ENCODE results near the gene DPF1.

Gene DPF1

DNA sequence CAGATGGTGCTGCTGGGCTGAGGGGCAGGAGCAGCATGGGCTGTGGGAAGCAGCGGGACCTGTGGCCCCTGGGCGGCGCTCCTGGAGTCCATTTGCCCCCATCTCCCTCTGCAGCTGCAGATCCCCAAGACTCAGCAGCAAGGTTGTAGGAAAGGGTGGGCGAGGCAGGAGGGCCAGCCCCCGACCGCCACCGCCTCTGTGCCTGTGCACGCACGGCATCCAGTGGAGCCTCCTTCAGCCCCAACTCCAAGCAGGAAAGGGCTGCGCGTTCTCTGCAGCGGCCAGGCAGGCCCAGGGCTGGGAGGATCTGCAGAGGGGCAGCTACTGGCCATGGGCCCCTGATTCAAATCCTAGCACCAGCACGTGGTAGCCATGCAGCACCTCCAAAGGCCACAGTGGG, 20.8 kb downstream of the DPF1 start:
- H3K36me3 ChIP-seq: peaks cover 59% of the 10 kb centered on the region
- no peaks in the 10 kb centered on the region for H3K4me1 ChIP-seq
- no peak overlapping the region for H3K9ac ChIP-seq
- no peak overlapping the region for H3K4me3 ChIP-seq
- peaks cover 4% of the 10 kb centered on the region; the same call in 1 of the 2 replicates for H4K20me1 ChIP-seq
- no peak for TF ChIP-seq Cebpa-rat (IDR thresholded peaks at IDR 0.05)
- H3K4me2 ChIP-seq: no peak overlapping the region
- H3K9me3 ChIP-seq: no peaks in the 10 kb centered on the region
- H3K27me3 ChIP-seq: peaks cover under 1% of the 10 kb centered on the region; the same call in 1 of the 2 replicates
- H3K27ac ChIP-seq: no peak overlapping the region

DNA sequence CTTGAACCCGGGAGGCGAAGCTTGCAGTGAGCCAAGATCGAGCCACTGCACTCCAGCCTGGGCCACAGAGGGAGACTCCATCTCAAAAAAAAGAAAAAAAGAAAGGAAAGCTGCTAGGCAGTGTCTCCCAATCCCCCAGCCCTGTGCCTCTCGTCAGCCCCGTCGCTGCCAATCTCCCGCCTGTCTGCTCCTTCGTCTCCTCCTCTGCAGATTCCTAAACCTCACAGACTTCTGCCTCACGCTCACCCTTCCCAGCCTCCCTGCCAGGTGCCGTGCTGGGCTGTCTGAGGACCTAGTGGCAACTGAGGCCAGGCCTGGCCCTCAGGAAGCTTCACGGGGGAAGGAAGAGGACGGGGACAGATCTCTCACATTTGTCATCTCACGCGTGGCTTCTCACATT, 21.5 kb downstream of the DPF1 start:
- Histone ChIP-seq H3K27me3 (no peaks in the 10 kb centered on the region), H3K4me1 (no peaks in the 10 kb centered on the region), H3K9me3 (no peaks in the 10 kb centered on the region), H4K20me1 (peaks cover 4% of the 10 kb centered on the region; the same call in 1 of the 2 replicates), H3K36me3 (peaks cover 63% of the 10 kb centered on the region), H3K4me2 (no peak overlapping the region), H3K27ac (no peak overlapping the region), H3K4me3 (no peak overlapping the region), H3K9ac (no peak overlapping the region)
- TF ChIP-seq Cebpa-rat (IDR thresholded peaks at IDR 0.05): no peak

DNA sequence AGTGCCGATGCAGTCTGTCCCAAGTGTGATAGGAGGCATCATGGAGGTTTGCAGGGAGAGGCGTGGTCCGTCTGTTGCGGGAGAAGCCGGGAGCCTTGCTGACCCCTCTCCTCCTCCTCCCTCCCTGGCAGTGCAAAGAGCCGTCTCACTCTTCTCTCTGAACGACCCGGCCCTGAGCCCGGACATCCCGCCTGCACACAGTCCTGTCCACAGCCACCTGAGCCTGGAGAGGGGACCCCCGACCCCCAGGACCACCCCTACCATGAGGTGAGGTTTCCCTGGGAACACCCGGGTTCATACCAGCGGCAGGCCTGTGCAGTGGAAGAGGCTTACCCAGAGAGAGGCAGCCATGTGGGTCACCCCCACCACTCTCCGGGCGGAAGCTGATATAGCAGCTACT, 22.3 kb downstream of the DPF1 start:
- no peak for TF ChIP-seq Cebpa-rat (IDR thresholded peaks at IDR 0.05)
- Histone ChIP-seq H3K9me3 (no peaks in the 10 kb centered on the region), H4K20me1 (peaks cover under 1% of the 10 kb centered on the region; the same call in 1 of the 2 replicates), H3K27me3 (no peaks in the 10 kb centered on the region), H3K27ac (no peak overlapping the region), H3K9ac (no peak overlapping the region), H3K4me1 (no peaks in the 10 kb centered on the region), H3K4me3 (no peak overlapping the region), H3K4me2 (no peak overlapping the region), H3K36me3 (peaks cover 65% of the 10 kb centered on the region)

DNA sequence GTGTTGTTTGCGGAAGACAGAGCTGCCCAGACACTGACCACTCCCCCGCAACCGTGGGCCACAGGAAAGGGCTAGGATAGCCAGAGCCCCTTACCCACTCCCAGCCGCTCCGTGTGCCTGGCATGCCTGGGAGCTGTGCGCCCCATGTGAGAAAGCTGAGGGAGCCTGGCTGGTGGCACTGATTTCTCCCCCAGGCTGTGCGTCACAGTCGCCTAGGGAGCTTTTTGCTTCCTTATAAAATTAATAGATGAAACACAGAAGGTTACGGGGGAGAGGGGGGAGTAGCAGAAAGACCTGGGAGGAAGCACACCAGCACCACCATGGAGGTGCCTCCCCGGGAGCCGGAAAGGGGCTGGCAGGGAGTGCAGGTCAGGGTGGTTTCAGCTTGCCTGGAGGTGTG, 24.7 kb downstream of the DPF1 start:
- H3K4me1 ChIP-seq: no peaks in the 10 kb centered on the region
- H3K9me3 ChIP-seq: no peaks in the 10 kb centered on the region
- no peak for TF ChIP-seq Cebpa-rat (IDR thresholded peaks at IDR 0.05)
- no peaks in the 10 kb centered on the region for H3K27me3 ChIP-seq
- H3K36me3 ChIP-seq: peaks cover 71% of the 10 kb centered on the region
- H3K4me2 ChIP-seq: no peak overlapping the region
- H3K9ac ChIP-seq: no peak overlapping the region
- H3K27ac ChIP-seq: no peak overlapping the region
- no peaks in the 10 kb centered on the region for H4K20me1 ChIP-seq
- H3K4me3 ChIP-seq: no peak overlapping the region

DNA sequence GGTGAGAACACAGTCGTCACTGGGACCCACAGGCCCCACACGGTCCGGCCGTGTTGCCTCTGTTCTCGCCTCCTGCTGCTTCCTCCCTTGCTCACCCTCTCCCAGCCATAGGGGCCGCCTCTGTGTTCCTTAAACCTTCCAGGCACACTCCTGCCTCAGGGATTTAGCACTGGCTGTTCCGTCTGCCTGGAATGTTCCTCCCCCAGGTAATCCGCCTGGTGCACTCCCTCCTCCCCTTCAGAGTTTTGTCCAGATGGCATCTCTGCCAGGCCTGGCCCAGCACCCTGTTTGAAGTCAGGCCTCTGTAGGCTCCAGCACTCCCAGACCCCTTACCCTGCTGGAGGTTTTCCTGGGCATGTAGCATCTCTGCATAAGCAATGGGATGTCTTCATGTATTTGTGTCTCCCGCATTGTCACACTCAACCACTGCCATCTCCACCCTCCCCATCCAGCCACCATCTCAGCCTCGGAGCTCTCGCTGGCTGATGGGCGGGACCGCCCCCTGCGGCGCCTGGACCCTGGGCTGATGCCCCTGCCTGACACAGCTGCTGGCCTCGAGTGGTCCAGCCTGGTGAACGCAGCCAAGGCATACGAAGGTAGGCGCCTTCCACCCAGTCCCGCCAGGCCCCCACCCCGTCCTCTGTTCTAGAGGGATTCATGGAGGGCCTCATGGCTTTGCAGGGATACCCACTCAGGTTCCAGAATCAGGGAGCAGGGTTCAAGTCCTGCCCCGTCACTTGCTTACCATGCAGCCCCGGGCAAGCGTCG, 25.9 kb downstream of the DPF1 start:
- H3K9ac ChIP-seq: no peak overlapping the region
- H3K4me2 ChIP-seq: no peak overlapping the region
- no peaks in the 10 kb centered on the region for H3K27me3 ChIP-seq
- H3K4me3 ChIP-seq: no peak overlapping the region
- H3K4me1 ChIP-seq: peaks cover 6% of the 10 kb centered on the region
- no peak overlapping the region for H3K27ac ChIP-seq
- TF ChIP-seq Cebpa-rat (IDR thresholded peaks at IDR 0.05): no peak
- no peaks in the 10 kb centered on the region for H3K9me3 ChIP-seq
- no peaks in the 10 kb centered on the region for H4K20me1 ChIP-seq
- peaks cover 66% of the 10 kb centered on the region for H3K36me3 ChIP-seq

DNA sequence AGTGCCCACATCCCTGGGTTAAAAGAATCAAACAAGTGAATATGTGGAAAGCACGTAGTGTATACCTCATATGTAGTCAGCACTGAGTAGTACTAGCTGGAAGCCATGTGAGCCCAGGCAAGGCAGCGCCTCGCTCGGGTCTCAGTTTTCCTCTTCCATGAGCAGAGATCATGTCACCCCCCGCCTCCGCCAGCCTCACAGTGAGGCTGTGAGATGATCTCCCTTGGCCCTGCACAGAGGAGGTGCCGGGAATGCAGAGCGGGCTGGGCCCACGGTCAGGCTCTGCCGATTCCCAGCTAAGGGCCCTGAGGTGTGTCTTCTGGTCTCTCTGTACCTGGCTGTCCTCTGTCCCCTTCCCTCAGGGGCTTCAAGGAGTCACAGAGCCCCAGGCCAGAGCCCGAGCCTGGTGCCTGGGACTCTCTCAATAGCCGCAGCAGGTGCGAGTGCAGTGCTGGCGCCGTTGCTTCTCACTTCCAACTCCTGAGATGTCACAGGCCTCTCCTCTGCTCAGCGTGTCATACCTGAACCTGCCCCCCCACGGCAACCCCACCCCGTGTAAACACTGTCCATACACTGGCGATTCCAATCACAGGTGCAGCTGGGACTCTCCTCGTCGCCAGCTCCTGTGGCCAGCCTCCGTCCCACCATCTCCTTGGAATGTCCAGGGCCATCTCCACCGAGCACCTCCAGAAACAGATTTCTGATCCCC, 26.9 kb downstream of the DPF1 start:
- Histone ChIP-seq H3K9me3 (no peaks in the 10 kb centered on the region), H3K9ac (no peak overlapping the region), H3K4me3 (no peak overlapping the region), H4K20me1 (no peaks in the 10 kb centered on the region), H3K4me2 (no peak overlapping the region), H3K36me3 (peaks cover 64% of the 10 kb centered on the region), H3K4me1 (peaks cover 16% of the 10 kb centered on the region), H3K27me3 (no peaks in the 10 kb centered on the region), H3K27ac (no peak overlapping the region)
- no peak for TF ChIP-seq Cebpa-rat (IDR thresholded peaks at IDR 0.05)

DNA sequence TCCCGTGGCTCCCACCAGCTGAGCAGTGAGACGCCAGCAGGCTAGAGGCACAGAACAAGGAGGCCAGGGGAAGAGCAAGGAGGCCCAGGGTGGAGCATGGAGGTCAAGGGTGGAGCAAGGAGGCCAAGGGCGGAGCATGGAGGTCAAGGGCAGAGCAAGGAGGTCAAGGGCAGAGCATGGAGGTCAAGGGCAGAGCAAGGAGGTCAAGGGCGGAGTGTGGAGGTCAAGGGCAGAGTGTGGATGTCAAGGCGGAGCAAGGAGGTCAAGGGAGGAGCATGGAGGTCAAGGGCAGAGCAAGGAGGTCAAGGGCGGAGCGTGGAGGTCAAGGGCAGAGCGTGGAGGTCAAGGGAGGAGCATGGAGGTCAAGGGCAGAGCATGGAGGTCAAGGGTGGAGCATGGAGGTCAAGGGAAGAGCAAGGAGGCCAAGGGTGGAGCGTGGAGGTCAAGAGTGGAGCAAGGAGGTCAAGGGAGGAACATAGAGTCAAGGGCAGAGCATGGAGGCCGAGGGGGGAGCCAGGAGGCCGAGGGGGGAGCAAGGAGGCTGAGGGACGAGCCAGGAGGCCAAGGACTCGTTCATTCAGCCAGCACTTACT, 27.7 kb downstream of the DPF1 start:
- H4K20me1 ChIP-seq: no peaks in the 10 kb centered on the region
- H3K27ac ChIP-seq: no peak overlapping the region
- H3K4me2 ChIP-seq: no peak overlapping the region
- H3K4me3 ChIP-seq: no peak overlapping the region
- no peak overlapping the region for H3K9ac ChIP-seq
- peaks cover 19% of the 10 kb centered on the region for H3K4me1 ChIP-seq
- no peak for TF ChIP-seq Cebpa-rat (IDR thresholded peaks at IDR 0.05)
- H3K36me3 ChIP-seq: peaks cover 63% of the 10 kb centered on the region
- H3K9me3 ChIP-seq: no peaks in the 10 kb centered on the region
- no peaks in the 10 kb centered on the region for H3K27me3 ChIP-seq

DNA sequence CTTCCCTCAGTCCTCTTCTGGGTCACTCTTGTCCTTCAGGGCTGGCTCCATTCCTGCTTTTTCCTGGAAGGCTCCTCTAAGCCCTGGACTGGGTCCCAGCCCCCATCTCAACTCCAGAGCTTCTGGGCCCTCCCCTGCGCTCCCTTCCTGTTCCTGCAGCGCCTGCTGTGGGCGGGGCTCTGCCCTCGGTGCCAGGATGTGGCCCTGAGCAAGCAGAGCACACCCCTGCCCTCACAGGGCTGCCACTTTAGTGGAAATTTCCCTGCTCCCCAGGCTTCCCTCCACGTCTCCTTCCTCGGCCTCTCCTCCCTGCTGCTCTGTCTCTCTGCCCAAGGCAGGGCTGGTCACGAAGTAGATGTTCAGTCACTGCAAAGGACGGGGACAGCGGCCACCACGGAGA, 28.8 kb downstream of the DPF1 start:
- no peaks in the 10 kb centered on the region for H3K27me3 ChIP-seq
- H3K4me1 ChIP-seq: peaks cover 22% of the 10 kb centered on the region
- no peak overlapping the region for H3K4me3 ChIP-seq
- peaks cover 64% of the 10 kb centered on the region for H3K36me3 ChIP-seq
- H3K9me3 ChIP-seq: no peaks in the 10 kb centered on the region
- no peaks in the 10 kb centered on the region for H4K20me1 ChIP-seq
- no peak for TF ChIP-seq Cebpa-rat (IDR thresholded peaks at IDR 0.05)
- H3K9ac ChIP-seq: no peak overlapping the region
- H3K27ac ChIP-seq: no peak overlapping the region
- H3K4me2 ChIP-seq: no peak overlapping the region

DNA sequence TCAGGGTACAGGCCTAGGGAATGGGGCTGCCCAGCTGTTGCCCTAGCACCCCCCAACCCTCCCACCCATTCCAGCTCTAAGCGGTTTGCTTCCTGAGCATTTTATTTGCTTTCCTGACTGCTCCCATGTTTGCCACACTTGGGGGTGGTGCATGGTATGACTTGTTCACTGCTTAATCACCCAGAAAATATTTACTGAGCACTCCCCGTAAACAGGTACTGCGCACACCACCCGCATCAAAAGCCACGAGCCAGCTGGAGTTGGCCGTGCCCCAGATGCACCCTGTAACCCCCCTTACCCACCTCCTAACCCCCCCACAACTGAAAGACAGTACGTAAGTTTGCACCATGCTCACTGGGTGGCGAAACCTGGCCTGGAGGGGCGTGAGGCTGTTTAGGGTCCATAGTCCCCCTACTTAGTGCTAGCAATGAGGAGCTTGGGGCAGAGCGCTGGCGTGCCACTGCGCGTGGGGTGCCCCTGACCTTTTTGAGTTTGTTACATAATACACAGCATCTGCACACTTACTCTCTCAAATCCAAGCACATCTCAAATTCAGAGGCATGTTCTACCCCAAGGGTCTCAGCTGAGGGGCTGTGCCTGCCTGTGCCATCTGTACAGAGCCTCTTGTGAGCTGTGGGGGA, 29.8 kb downstream of the DPF1 start:
- Histone ChIP-seq H3K27me3 (no peaks in the 10 kb centered on the region), H3K4me3 (no peak overlapping the region), H3K9me3 (no peaks in the 10 kb centered on the region), H3K4me2 (no peak overlapping the region), H4K20me1 (no peaks in the 10 kb centered on the region), H3K27ac (no peak overlapping the region), H3K36me3 (peaks cover 64% of the 10 kb centered on the region), H3K9ac (no peak overlapping the region), H3K4me1 (peaks cover 32% of the 10 kb centered on the region)
- TF ChIP-seq Cebpa-rat (IDR thresholded peaks at IDR 0.05): no peak

DNA sequence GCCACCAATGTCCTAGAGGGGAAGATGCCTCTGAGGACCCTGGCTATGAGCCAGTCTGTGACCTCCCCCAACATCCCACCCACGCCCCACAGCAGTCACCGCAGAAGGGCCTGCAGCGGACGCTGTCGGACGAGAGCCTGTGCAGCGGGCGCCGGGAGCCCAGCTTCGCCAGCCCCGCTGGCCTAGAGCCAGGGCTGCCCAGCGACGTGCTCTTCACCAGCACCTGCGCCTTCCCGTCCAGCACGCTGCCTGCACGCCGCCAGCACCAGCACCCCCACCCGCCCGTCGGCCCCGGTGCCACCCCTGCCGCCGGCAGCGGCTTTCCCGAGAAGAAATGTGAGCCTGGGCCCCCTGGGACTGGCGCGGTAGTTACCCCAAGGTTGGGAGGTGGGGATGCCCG, 30.6 kb downstream of the DPF1 start:
- Histone ChIP-seq H4K20me1 (no peaks in the 10 kb centered on the region), H3K9me3 (no peaks in the 10 kb centered on the region), H3K4me3 (no peak overlapping the region), H3K4me2 (no peak overlapping the region), H3K9ac (no peak overlapping the region), H3K4me1 (peaks cover 39% of the 10 kb centered on the region), H3K27me3 (no peaks in the 10 kb centered on the region), H3K36me3 (peaks cover 56% of the 10 kb centered on the region), H3K27ac (no peak overlapping the region)
- TF ChIP-seq Cebpa-rat (IDR thresholded peaks at IDR 0.05): no peak

All from BLaER1 (cell line).